C1 segment of cervical spinal cord (tissue), 14 donors: ENCODE results near the gene EPHB3.

Experiments
- DNase-seq, 14 donors: peaks; one replicate each; lab custom pipeline; 2025; lab: John Stamatoyannopoulos, UW

Gene EPHB3

GRCh38 chr3:184543256-184543655 lies 18.3 kb upstream of the EPHB3 start:
- no peak for DNase-seq

- peak in 12 of 14 donors; percentile 20 to 82 (median 40) for DNase-seq
Measured at GRCh38 chr3:184543843-184544512, 17.6 kb upstream of the EPHB3 start.

- DNase-seq = no peak
Measured at GRCh38 chr3:184544513-184544861, 17.1 kb upstream of the EPHB3 start.

DNA sequence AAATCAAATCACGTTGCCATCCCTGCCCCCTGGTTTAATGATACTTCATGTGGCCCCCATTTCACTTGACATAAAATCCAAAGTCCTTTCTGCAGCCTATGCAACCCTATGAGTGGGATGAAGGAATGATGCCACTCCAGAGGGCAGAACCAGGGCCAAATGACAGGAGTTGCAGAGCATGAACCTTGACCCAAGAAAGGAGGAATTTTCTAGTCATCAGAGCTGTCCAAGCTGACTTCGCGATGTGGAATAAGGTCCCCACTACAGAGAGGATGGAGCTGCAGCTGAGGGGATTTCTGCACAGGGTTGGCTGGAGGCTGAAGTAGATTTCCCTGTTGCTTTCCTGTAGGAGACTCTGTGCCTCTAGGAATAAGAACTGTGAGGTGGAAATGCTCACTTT lies 15.8 kb upstream of the EPHB3 start:
- no peak for DNase-seq

GRCh38 chr3:184546252-184546651 lies 15.3 kb upstream of the EPHB3 start:
- DNase-seq = peak in 3 of 14 donors; percentile 22 to 44 (median 44)

DNA sequence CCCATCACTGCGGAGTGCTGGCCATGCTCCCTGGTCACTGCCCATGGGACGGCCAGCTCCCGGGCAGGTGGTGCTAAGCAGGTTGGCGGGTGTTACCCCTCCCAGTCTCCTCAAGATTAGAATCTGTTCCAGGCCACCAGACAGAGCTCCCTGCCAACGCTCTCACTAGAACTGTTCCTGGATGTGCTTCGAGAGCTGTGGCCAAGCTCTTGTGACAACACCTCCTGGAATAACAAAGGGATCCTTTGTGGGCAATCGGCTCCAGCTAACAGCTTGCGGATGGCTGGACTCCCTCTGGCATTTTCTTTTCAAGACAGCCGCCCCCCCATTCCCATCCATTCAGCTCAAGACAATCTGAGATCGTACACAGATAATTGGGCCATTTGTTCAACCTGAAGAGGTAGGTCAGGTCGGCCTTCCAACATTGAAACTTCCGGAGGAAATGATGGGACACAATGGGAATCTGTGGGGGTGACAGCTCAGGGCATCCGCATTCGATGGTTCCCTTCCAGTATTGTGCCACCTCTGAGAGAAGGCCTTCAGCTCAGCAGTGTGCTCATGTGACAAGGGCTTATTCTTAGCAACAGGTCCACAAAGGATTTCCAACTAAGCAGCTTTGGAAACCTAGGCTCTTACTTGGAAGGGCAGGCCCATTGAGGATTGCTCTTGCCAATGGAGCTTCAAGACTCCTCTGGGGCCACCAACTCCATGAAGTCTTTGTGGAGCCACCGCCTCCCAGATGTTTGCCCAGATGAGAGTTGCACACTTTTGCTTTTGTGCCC lies 11.6 kb upstream of the EPHB3 start:
- DNase-seq = peak in 6 of 14 donors; percentile 22 to 87 (median 44)

GRCh38 chr3:184551103-184551502 lies 10.5 kb upstream of the EPHB3 start:
- no peak for DNase-seq

- no peak for DNase-seq
Measured at GRCh38 chr3:184551614-184552256, 9.8 kb upstream of the EPHB3 start.

- DNase-seq = no peak
Measured at GRCh38 chr3:184552296-184552695, 9.3 kb upstream of the EPHB3 start.

- no peak for DNase-seq
Measured at GRCh38 chr3:184552863-184553262, 8.7 kb upstream of the EPHB3 start.

DNA sequence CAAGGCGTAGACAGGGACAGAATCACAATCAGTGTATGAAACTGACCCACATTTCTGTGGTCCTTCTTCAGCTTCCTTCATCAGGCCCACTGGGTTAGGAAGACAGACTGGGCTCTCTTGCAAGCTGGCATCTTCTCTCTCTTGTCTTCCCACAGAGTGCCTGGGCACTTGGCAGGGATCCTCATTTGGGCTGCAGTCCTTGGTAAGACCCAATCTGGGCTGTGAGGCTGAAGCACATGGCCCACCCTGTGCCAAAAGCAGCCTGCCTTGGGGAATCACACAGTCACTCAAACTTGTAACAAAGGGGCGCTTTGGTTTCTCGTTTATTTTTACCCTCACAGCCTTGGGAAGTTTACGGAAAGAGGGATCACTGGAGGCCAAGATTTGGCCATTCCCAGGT lies 8.2 kb upstream of the EPHB3 start:
- DNase-seq = peak in 8 of 14 donors; percentile 19 to 67 (median 54)

DNA sequence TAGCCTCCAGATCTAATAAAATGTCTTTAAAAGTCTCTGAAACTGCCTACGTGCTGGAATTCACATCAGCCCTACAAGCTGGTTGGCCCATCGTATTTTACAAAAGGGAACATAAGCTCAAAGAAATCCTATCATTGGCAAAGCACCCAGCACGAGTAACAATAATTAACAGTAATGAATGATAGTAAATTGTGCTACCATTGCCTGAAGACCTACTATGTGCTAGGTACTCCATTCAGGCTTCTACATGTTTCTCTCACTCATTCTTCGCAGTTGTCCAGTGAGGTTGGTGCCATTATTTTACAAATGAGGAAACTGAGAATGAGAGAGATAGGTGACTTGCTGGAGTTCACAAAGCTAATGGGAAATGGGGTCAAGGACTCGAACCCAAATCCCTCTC lies 7.1 kb upstream of the EPHB3 start:
- no peak for DNase-seq

DNA sequence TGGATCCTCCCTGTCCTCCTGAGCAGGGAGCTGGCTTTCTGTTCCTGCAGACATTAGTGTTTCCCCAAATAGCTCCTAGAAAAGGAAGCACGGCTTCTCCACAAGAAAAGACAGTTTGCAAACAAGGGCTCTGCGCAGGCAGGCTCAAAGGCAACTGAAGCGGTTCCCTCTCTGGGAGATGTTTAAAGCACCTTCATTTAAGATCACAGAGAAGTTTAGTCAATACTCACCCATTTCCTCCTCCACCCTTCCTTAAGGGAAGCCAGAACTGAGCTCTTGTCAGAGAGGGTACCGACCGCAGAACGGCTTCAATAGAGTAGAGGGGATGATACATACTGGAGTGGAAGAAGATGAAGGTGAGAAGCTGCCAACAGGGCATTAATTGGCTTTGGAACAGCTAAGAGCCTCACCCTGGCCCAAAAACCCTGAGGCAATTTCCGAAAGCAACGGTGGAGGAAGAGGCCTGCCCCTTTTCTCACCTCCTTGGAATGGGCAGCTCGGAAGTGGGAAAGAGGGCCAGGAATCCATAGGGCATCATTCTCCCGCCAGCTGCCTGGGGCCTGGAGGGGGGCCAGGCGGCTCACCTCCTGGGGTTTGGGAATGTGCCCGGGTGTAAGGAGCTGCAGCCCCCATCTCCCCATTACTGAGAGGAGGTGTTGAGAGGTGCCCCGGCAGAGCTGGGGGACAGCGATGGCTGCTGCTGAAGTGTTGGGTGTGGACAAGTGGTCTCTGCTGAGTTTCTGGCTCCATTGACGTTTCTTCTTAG lies 4.8 kb upstream of the EPHB3 start:
- peak in 1 of 14 donors; percentile 52 for DNase-seq

DNA sequence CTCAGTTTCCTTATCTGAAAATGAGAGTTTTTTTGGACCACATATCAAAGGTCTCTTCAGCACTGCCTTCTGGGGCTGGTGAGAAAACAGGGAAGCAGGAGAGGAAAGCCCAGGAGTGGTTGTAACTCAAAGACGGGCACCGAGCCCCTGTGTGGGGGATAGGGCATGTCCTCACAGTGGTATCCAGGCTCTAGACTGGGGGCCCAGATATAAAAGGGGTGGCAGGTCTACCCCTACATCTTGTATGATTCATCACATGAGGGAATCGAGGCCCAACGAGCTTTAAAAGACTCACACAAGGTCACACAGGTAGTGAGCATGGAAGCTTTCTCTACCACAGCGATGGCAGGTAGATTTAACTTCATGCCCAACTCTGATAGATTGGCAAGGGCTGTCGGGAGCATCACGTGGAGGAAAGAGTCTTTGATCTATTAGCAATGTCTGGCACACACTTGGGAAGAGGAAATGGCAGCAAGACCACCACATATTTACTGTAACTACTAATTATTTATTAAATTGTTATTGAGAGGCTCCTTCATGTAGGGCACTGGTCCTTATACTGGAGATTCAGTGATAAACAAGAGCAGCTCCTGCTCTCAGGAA lies 4.1 kb upstream of the EPHB3 start:
- DNase-seq = no peak

DNA sequence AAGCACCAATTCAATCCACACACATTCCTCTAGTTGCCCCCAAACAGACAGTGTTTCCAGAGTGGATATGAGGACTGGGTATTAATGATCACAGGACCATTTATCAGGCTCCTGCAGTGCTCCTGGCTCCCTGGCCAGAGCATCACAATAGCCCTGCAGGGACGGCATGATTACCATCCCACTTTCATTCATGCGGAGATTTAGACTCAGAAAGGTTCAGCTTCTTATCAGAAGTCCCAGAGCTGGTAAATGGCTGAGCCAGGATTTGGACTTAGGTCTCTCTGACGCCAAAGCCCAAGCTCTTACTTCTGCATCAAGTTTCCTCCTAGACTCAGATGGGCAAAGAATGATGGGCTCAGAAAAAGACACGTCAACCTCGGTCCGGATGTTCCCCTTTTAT lies 2.9 kb upstream of the EPHB3 start:
- no peak for DNase-seq

GRCh38 chr3:184559336-184559735 lies 2.2 kb upstream of the EPHB3 start:
- DNase-seq = no peak

DNA sequence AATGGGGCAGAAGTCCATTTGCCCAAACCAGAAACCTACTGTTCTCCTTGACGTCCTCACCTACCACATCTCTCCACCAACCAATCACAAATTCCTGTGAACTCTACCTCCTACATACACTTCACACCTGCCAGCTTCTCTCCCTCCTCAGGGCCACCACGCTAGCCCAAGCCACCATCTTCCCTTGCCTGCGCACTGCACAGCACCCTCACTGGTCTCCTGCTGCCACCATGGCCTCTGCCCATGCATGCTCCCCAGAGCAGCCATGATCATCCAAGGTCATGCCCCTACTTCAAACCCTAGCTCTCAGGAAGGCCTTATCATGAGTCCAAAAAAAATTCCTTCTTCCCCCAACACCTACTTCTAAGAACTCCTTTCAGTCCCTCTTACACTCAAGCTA lies 1.1 kb upstream of the EPHB3 start:
- DNase-seq = no peak

GRCh38 chr3:184561913-184562877 lies 610 bp downstream of the EPHB3 start:
- peak in 2 of 14 donors; percentile 63 to 81 for DNase-seq

DNA sequence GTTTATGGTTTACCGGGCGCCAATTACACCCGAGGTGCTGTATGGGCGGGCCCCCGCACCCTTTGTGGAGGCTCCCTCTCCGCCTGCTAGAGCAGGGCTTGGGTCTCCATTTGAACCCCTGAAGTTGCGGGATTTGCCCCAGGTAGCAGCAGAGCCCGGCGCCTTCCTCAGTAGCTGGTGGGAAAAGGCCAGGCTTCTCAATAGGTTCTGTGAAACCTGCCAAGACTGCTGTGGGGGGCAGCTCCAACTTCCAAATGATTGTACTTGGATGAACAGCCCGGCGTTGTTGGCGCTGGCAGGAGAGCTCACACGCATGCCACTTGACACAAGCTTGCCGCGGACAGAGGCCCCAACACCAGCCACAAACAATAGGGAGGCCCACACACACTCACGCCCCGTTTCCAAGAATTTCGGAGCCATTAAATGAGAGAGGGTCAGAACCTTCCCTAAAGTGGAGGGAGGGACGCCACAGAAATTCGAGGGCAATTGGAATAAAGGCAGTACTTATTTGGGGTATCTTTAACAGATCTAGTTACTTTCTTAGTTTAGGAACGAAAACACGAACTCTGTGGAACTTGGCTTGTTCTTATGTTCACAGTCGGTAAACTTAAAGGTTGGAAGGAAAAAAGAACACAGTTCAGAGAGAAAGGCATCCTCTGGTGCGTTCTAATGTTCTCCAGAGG lies 1.4 kb downstream of the EPHB3 start:
- DNase-seq = peak in 8 of 14 donors; percentile 6 to 79 (median 37)

- DNase-seq = no peak
Measured at GRCh38 chr3:184563561-184563925, 2.0 kb downstream of the EPHB3 start.
